CD4-positive, alpha-beta T cell treated with Interleukin-1 beta for 1 hour (primary cell): ENCODE results near the gene MRGPRD.
"Not testable (repeated sequence)": the region's sequence is repeated elsewhere in the genome, so short reads cannot be mapped to it uniquely, and the experiment has no call there.

Source experiments
- DNase-seq, 2 donors: peaks; one replicate each; pipeline ENCODE4 v3.0.0-alpha.2; 2020 to 2022

The MRGPRD gene

DNA sequence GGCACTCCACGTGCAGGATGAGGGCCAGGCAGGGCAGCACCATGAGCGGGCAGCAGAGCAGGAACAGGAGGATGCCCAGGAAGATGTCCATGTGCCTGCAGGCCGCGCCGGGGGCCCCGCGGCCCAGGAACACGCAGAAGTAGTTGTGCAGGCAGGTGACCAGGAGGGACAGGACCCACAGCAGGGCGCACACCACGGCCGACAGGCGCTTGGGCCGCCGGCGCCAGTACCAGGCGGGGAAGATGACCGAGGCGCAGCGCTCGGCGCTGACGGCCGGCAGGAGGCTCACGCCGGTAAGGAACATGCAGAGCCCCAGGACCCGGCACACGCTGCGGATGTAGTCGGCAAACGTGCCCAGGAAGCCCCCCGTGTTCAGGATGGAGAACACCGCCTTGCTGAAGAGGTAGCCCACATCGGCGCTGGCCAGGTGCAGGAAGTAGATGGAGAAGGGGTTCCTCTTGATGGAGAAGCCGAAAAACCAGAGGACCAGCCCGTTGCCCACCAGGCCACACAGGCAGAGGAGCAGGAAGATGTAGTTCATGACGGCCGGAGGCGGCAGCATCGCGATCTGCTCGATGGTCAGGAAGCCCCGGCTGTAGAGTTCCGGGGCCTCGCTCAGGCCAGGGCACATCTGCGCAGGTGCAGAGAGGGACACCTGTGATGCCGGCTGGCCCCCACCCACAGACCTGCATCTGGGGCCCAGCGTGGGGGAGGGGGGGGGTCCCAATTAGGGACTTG, 25.0 kb upstream of the MRGPRD start:
- no peak for DNase-seq

DNA sequence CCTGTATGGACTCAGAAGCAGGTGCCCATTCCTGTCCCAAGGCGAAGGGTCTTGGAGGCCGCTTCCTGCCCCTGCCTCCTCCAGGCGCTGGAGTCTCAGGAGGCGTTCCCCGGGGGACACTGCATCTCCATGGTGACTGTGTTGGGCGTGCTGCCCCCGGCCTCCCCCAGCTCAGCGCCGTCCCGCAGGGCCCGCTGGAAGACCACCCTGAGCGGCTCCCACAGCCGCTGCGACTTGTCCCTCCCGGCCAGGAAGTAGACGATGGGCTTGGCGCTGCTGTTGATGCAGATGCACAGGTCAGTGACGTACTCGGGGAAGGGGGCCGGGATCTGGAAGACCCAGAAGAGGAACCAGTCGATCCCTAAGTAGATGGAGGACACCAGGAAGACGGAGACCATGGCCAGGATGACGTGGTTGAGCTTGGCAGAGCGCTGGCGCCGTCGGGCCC, 24.4 kb upstream of the MRGPRD start:
- no peak for DNase-seq

GRCh38 chr11:69004411-69005182, 23.8 kb upstream of the MRGPRD start:
- no peak for DNase-seq

GRCh38 chr11:69003866-69004367, 23.1 kb upstream of the MRGPRD start:
- DNase-seq = no peak

GRCh38 chr11:69003301-69003865, 22.6 kb upstream of the MRGPRD start:
- no peak for DNase-seq

GRCh38 chr11:69002570-69003231, 21.9 kb upstream of the MRGPRD start:
- no peak for DNase-seq

GRCh38 chr11:69002110-69002569, 21.4 kb upstream of the MRGPRD start:
- no peak for DNase-seq

GRCh38 chr11:69001243-69002081, 20.7 kb upstream of the MRGPRD start:
- DNase-seq = no peak

GRCh38 chr11:69000831-69001242, 20.1 kb upstream of the MRGPRD start:
- no peak for DNase-seq

- DNase-seq = no peak
Observed at GRCh38 chr11:69000391-69000790, 19.6 kb upstream of the MRGPRD start.

- not testable (repeated sequence) for DNase-seq
Observed at GRCh38 chr11:68999748-69000355, 19.1 kb upstream of the MRGPRD start.

- DNase-seq = no peak
Observed at GRCh38 chr11:68999093-68999747, 18.4 kb upstream of the MRGPRD start.

- DNase-seq = no peak
Observed at GRCh38 chr11:68998390-68998911, 17.7 kb upstream of the MRGPRD start.

GRCh38 chr11:68997995-68998348, 17.2 kb upstream of the MRGPRD start:
- no peak for DNase-seq

DNA sequence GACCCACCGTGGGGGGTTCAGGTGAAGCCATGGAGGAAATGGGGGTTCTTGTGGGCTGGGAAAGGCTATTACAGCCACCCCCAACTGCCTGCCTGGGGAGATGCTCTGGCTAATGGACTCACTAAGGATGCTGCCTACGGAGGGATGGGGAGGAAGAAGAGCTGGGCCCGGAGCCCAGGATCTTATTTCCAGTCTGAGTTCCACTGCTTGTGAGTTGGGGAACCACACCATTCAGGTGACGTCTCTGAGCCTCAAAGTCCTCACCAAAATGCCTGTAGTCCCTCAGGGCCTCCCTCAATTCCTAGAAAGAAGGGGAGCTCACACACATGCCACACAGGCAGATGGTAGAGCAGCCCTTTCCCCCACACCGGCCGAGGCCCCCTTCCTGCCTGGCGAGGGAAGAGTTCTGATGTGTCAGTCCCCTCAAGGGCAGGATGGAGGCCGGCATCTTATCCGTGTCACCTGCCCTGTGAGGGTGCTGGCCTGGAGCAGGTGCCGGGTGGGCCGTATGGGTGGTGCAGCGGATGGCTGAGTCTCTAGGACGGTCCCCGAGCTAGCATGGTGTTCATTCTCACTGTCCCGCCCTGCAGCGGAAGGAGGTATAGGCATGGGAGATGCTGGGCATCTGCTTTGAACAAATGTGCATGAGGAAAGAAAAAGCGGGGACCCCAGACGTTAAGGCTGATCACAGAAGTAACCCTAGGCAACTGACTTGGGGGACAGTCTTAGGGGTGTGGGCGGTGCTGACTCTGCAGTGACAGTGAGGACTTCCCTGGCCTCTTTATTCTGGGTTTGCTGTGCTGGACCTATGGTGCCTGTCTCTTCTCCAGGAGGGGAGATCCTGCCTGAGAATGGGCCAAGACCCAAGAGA, 16.6 kb upstream of the MRGPRD start:
- DNase-seq = no peak

GRCh38 chr11:68996376-68997123, 15.8 kb upstream of the MRGPRD start:
- no peak for DNase-seq

GRCh38 chr11:68994894-68995285, 14.1 kb upstream of the MRGPRD start:
- no peak for DNase-seq

GRCh38 chr11:68994161-68994893, 13.5 kb upstream of the MRGPRD start:
- no peak for DNase-seq
